ENCODE results near the gene PLCB3. TPM values are rescaled to one million over a fixed set of nuclear protein-coding genes. Genes with fewer than 3 reads are reported as not detected.

Gene PLCB3
- total and polyA plus RNA-seq, 10 of the 15 experiments (the other 5 are each of a cell fraction or from before 2014, with no cell fraction given), result 0.03 to 10.3 (median 3.3) TPM

DNA sequence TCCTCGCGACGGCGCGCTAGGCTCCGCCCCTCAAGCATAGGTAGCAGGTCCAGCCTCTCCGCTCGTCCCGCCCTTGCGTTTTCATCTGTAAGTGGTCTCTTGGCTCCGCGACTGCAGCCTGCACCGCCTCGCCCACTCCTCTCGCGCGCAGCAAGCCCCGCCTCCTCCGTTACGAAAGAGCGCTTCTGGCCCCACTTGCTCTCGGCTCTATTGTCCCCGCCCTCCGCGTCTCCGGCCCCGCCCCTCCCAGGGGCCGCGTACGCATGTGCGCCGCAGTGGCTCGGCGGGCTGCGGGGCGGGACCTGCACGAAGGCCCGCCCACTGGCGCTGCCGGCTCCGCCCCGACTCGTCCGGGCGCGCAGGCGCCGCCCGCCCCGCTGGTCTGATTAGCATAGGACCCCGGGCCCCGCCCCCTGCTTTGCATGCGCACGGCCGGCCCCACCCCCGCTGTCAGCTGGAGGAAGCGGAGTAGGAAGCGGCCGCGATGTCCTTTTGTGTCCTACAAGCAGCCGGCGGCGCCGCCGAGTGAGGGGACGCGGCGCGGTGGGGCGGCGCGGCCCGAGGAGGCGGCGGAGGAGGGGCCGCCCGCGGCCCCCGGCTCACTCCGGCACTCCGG is 53.9 kb downstream of the PLCB3 start, which contains the start of gene ESRRA (continued):
- TF ChIP-seq CHD4 (IDR thresholded peaks at IDR 0.05) (no peak), RB1 (IDR thresholded peaks at IDR 0.05; ENCODE audit: borderline replicate concordance) (no peak), NBN (IDR thresholded peaks at IDR 0.05) (no peak), BHLHE40 (IDR thresholded peaks at IDR 0.05; ENCODE audit: borderline replicate concordance in 1 of 2, low read depth in 2 of 2, low read length in 1 of 2) (peak; percentile 28 to 65; a peak in 2 of 4 replicates), ESRRA (IDR thresholded peaks at IDR 0.05; ENCODE audit: low read length) (no peak), WRNIP1 (IDR thresholded peaks at IDR 0.05; ENCODE audit: borderline replicate concordance, low read depth, low read length) (no peak), EGR1 (IDR thresholded peaks at IDR 0.05; ENCODE audit: borderline replicate concordance in 1 of 2, low read depth in 2 of 2, low read length in 2 of 2) (no peak; a peak in 1 of 3 replicates), NR2C2 (IDR thresholded peaks at IDR 0.05; ENCODE audit: borderline replicate concordance, control insufficient read depth, insufficient read length, low read depth) (no peak), CBX3 (IDR thresholded peaks at IDR 0.05; ENCODE audit: borderline replicate concordance, low read depth) (no peak), ZNF622 (IDR thresholded peaks at IDR 0.05) (no peak), IKZF2 (IDR thresholded peaks at IDR 0.05) (no peak), MEF2A (IDR thresholded peaks at IDR 0.05; ENCODE audit: insufficient read depth, low read depth, low read length) (no peak), POU2F2 (IDR thresholded peaks at IDR 0.05; ENCODE audit: borderline replicate concordance, low read depth, low read length) (peak; percentile 58; the same call in 1 of the 3 replicates), HDAC2 (IDR thresholded peaks at IDR 0.05) (no peak), CHD2 (IDR thresholded peaks at IDR 0.05; ENCODE audit: borderline replicate concordance, low read depth, low read length) (no peak), MXI1 (IDR thresholded peaks at IDR 0.05; ENCODE audit: low read depth, low read length) (peak; percentile 65)
- TF ChIP-seq, protein P1, sequence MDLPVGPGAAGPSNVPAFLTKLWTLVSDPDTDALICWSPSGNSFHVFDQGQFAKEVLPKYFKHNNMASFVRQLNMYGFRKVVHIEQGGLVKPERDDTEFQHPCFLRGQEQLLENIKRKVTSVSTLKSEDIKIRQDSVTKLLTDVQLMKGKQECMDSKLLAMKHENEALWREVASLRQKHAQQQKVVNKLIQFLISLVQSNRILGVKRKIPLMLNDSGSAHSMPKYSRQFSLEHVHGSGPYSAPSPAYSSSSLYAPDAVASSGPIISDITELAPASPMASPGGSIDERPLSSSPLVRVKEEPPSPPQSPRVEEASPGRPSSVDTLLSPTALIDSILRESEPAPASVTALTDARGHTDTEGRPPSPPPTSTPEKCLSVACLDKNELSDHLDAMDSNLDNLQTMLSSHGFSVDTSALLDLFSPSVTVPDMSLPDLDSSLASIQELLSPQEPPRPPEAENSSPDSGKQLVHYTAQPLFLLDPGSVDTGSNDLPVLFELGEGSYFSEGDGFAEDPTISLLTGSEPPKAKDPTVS (IDR thresholded peaks at IDR 0.05; ENCODE audit: low read depth, low read length), result no peak
- TF ChIP-seq, protein P2, sequence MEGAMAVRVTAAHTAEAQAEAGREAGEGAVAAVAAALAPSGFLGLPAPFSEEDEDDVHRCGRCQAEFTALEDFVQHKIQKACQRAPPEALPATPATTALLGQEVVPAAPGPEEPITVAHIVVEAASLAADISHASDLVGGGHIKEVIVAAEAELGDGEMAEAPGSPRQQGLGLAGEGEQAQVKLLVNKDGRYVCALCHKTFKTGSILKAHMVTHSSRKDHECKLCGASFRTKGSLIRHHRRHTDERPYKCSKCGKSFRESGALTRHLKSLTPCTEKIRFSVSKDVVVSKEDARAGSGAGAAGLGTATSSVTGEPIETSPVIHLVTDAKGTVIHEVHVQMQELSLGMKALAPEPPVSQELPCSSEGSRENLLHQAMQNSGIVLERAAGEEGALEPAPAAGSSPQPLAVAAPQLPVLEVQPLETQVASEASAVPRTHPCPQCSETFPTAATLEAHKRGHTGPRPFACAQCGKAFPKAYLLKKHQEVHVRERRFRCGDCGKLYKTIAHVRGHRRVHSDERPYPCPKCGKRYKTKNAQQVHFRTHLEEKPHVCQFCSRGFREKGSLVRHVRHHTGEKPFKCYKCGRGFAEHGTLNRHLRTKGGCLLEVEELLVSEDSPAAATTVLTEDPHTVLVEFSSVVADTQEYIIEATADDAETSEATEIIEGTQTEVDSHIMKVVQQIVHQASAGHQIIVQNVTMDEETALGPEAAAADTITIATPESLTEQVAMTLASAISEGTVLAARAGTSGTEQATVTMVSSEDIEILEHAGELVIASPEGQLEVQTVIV (IDR thresholded peaks at IDR 0.05; ENCODE audit: borderline replicate concordance, partially characterized antibody), result no peak
- TF ChIP-seq, protein P3, sequence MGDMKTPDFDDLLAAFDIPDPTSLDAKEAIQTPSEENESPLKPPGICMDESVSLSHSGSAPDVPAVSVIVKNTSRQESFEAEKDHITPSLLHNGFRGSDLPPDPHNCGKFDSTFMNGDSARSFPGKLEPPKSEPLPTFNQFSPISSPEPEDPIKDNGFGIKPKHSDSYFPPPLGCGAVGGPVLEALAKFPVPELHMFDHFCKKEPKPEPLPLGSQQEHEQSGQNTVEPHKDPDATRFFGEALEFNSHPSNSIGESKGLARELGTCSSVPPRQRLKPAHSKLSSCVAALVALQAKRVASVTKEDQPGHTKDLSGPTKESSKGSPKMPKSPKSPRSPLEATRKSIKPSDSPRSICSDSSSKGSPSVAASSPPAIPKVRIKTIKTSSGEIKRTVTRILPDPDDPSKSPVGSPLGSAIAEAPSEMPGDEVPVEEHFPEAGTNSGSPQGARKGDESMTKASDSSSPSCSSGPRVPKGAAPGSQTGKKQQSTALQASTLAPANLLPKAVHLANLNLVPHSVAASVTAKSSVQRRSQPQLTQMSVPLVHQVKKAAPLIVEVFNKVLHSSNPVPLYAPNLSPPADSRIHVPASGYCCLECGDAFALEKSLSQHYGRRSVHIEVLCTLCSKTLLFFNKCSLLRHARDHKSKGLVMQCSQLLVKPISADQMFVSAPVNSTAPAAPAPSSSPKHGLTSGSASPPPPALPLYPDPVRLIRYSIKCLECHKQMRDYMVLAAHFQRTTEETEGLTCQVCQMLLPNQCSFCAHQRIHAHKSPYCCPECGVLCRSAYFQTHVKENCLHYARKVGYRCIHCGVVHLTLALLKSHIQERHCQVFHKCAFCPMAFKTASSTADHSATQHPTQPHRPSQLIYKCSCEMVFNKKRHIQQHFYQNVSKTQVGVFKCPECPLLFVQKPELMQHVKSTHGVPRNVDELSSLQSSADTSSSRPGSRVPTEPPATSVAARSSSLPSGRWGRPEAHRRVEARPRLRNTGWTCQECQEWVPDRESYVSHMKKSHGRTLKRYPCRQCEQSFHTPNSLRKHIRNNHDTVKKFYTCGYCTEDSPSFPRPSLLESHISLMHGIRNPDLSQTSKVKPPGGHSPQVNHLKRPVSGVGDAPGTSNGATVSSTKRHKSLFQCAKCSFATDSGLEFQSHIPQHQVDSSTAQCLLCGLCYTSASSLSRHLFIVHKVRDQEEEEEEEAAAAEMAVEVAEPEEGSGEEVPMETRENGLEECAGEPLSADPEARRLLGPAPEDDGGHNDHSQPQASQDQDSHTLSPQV (IDR thresholded peaks at IDR 0.05), result no peak
- TF ChIP-seq, protein P4, sequence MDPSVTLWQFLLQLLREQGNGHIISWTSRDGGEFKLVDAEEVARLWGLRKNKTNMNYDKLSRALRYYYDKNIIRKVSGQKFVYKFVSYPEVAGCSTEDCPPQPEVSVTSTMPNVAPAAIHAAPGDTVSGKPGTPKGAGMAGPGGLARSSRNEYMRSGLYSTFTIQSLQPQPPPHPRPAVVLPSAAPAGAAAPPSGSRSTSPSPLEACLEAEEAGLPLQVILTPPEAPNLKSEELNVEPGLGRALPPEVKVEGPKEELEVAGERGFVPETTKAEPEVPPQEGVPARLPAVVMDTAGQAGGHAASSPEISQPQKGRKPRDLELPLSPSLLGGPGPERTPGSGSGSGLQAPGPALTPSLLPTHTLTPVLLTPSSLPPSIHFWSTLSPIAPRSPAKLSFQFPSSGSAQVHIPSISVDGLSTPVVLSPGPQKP (IDR thresholded peaks at IDR 0.05; ENCODE audit: low read depth, low read length), result peak; percentile 51; the same call in 1 of the 2 replicates
